Ishikawa (cell line): ENCODE measurements around the gene CCL19.

Experiments used
- CEBPB ChIP-seq: IDR thresholded peaks from 2 replicates; pipeline ENCODE4 v1.6.1; 2012
- CREB1 ChIP-seq: IDR thresholded peaks from 2 replicates; pipeline ENCODE4 v1.6.1; 2012; ENCODE audit warnings: low read depth
- EGR1 ChIP-seq: IDR thresholded peaks from 2 replicates; pipeline ENCODE4 v1.6.1; 2012
- EP300 ChIP-seq: IDR thresholded peaks from 2 replicates; pipeline ENCODE4 v1.6.1; 2012; ENCODE audit warnings: borderline replicate concordance
- FOXM1 ChIP-seq: IDR thresholded peaks from 2 replicates; pipeline ENCODE4 v1.6.1; 2012; ENCODE audit warnings: low read depth, borderline replicate concordance
- MAX ChIP-seq: IDR thresholded peaks from 2 replicates; pipeline ENCODE4 v1.6.1; 2012
- NFIC ChIP-seq: IDR thresholded peaks from 2 replicates; pipeline ENCODE4 v1.6.1; 2012
- RAD21 ChIP-seq: IDR thresholded peaks from 2 replicates; pipeline ENCODE4 v1.6.1; 2012; ENCODE audit warnings: low read depth
- REST ChIP-seq: IDR thresholded peaks from 2 replicates; pipeline ENCODE4 v1.6.1; 2012; ENCODE audit warnings: low read depth, mild to moderate bottlenecking
- TAF1 ChIP-seq: IDR thresholded peaks from 2 replicates; pipeline ENCODE4 v1.6.1; 2012; ENCODE audit warnings: low read depth, mild to moderate bottlenecking
- TCF12 ChIP-seq: IDR thresholded peaks from 2 replicates; pipeline ENCODE4 v1.6.1; 2012; ENCODE audit warnings: low read depth
- TEAD4 ChIP-seq: IDR thresholded peaks from 2 replicates; pipeline ENCODE4 v1.6.1; 2012
- USF1 ChIP-seq: IDR thresholded peaks from 2 replicates; pipeline ENCODE4 v1.6.1; 2012
- YY1 ChIP-seq: IDR thresholded peaks from 2 replicates; pipeline ENCODE4 v1.6.1; 2012; ENCODE audit warnings: low read depth
- ZBTB7A ChIP-seq: IDR thresholded peaks from 2 replicates; pipeline ENCODE4 v1.6.1; 2012; ENCODE audit warnings: low read depth

CCL19 gene

GRCh38 chr9:34664281-34665066 lies 26.6 kb downstream of the CCL19 start:
- TF ChIP-seq NFIC = no peak
- peak; percentile 38; the same call in 1 of the 2 replicates for TF ChIP-seq RAD21
- no peak for TF ChIP-seq MAX
- no peak for TF ChIP-seq USF1

- TF ChIP-seq CEBPB = no peak
- TF ChIP-seq EGR1 = no peak
- no peak for TF ChIP-seq USF1
- no peak for TF ChIP-seq TAF1
- no peak for TF ChIP-seq REST
- no peak for TF ChIP-seq FOXM1
- no peak for TF ChIP-seq CREB1
- no peak for TF ChIP-seq NFIC
- no peak for TF ChIP-seq TCF12
- TF ChIP-seq EP300 = no peak
- no peak for TF ChIP-seq ZBTB7A
- no peak for TF ChIP-seq TEAD4
- TF ChIP-seq YY1 = no peak
- TF ChIP-seq MAX = no peak
These were observed 27.8 kb downstream of the CCL19 start for GRCh38 chr9:34663303-34663605.

- TF ChIP-seq RAD21 = no peak
- TF ChIP-seq FOXM1 = no peak
- no peak for TF ChIP-seq TAF1
- TF ChIP-seq CREB1 = no peak
- TF ChIP-seq TEAD4 = no peak
- no peak for TF ChIP-seq TCF12
- TF ChIP-seq REST = no peak
- TF ChIP-seq MAX = no peak
- no peak for TF ChIP-seq EP300
- no peak for TF ChIP-seq ZBTB7A
- no peak for TF ChIP-seq CEBPB
These were observed 28.4 kb downstream of the CCL19 start, which contains the start of gene CCL27 for GRCh38 chr9:34662526-34663302. TSS of gene CCL27 (minus strand) at chr9:34662657. CDS start at chr9:34662633, 24 bp downstream.

- TF ChIP-seq MAX (no peak), ZBTB7A (no peak), TCF12 (no peak), USF1 (no peak), TAF1 (no peak), NFIC (no peak), EP300 (no peak), CREB1 (no peak), FOXM1 (no peak), YY1 (no peak)
These were observed 31.4 kb downstream of the CCL19 start for GRCh38 chr9:34659592-34660253.
